ENCODE measurements around the gene ASTE1. TPM values are rescaled to one million over a fixed set of nuclear protein-coding genes. Genes with fewer than 3 reads are reported as not detected.

The ASTE1 gene, protein sequence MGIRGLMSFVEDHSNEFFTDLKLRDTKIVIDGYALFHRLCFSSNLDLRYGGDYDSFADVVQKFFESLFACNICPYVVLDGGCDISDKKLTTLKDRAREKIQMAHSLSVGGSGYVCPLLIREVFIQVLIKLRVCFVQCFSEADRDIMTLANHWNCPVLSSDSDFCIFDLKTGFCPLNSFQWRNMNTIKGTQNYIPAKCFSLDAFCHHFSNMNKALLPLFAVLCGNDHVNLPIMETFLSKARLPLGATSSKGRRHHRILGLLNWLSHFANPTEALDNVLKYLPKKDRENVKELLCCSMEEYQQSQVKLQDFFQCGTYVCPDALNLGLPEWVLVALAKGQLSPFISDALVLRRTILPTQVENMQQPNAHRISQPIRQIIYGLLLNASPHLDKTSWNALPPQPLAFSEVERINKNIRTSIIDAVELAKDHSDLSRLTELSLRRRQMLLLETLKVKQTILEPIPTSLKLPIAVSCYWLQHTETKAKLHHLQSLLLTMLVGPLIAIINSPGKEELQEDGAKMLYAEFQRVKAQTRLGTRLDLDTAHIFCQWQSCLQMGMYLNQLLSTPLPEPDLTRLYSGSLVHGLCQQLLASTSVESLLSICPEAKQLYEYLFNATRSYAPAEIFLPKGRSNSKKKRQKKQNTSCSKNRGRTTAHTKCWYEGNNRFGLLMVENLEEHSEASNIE
- 4.5 and 5.5 TPM in 2 replicates for total RNA-seq

DNA sequence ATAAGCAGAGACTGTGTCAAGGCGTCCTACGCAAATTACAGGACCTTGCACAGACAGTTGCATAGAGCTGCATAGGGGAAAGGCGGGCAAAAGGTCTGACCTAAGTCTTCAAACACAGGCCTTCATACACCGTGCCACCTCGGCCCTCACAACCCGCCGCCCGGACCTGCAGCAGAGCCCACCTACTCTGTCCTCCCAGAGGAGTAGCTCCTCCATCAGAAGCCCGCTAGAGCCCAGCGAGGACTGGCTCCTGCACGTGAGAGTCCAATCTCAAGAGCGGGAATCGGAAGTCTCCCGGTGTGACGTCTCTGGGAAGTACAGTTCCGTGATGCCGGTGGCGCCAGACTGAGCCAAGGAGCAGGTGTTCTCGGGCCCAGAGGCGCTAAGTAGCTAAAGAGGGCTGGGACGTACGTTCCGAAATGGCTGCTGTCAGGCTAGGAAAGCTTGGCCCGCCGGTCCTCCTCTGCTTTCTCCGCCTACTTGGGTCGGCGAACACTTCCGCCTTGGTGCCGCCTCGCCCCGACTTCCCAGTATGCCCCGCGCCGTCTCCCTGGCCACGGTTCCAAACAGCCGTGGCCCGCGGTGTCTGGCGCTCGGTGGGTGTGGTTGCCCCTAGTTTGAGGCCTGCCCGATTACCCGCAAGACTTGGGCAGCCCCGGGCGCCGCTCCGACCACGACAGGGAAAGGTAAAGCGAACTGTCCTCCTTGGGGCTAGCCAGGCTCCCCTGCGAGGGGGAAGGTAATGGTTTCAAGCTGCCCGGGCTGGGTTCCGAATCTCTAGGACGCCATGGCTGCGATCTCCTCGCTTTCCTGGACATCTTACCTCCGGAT, at the start of gene ASTE1, which contains the start of gene NEK11:
ASTE1 (minus strand) TSS at position 505 of the 831 bp plus-strand sequence. CDS start 1,519 bp downstream, outside the sequence.
NEK11 (plus strand) TSS at position 557 of the 831 bp plus-strand sequence. CDS start 2,832 bp downstream, outside the sequence.
- TF ChIP-seq, protein P1, sequence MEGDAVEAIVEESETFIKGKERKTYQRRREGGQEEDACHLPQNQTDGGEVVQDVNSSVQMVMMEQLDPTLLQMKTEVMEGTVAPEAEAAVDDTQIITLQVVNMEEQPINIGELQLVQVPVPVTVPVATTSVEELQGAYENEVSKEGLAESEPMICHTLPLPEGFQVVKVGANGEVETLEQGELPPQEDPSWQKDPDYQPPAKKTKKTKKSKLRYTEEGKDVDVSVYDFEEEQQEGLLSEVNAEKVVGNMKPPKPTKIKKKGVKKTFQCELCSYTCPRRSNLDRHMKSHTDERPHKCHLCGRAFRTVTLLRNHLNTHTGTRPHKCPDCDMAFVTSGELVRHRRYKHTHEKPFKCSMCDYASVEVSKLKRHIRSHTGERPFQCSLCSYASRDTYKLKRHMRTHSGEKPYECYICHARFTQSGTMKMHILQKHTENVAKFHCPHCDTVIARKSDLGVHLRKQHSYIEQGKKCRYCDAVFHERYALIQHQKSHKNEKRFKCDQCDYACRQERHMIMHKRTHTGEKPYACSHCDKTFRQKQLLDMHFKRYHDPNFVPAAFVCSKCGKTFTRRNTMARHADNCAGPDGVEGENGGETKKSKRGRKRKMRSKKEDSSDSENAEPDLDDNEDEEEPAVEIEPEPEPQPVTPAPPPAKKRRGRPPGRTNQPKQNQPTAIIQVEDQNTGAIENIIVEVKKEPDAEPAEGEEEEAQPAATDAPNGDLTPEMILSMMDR (IDR thresholded peaks at IDR 0.05; ENCODE audit: insufficient read depth, low read length, severe bottlenecking): no peak
- peak within 1 kb of the TSS; percentile 69 for H3K4me3 ChIP-seq (ENCODE audit: low read depth, low read length)
- no peaks in the 10 kb centered on the region for H3K36me3 ChIP-seq (ENCODE audit: control insufficient read depth, insufficient read depth, low read length)
- peak; percentile 75 for DNase-seq (ENCODE audit: low read depth)
- FAIRE-seq: no peak
- no peaks in the 10 kb centered on the region for H3K27me3 ChIP-seq (ENCODE audit: control insufficient read depth, insufficient read depth, low read length)

- Histone ChIP-seq H3K36me3 (ENCODE audit: control insufficient read depth, insufficient read depth, low read length) (no peaks in the 10 kb centered on the region), H3K4me3 (ENCODE audit: low read depth, low read length) (no peak overlapping the region), H3K27me3 (ENCODE audit: control insufficient read depth, insufficient read depth, low read length) (no peaks in the 10 kb centered on the region)
- TF ChIP-seq, protein P1 (IDR thresholded peaks at IDR 0.05; ENCODE audit: insufficient read depth, low read length, severe bottlenecking): no peak
- DNase-seq (ENCODE audit: low read depth) (no peak), FAIRE-seq (no peak)
These were observed 49.2 kb upstream of the ASTE1 start for GRCh38 chr3:131075632-131076328.

GRCh38 chr3:131072845-131073244, 46.2 kb upstream of the ASTE1 start:
- Histone ChIP-seq H3K4me3 (ENCODE audit: low read depth, low read length) (no peak overlapping the region), H3K27me3 (ENCODE audit: control insufficient read depth, insufficient read depth, low read length) (no peaks in the 10 kb centered on the region), H3K36me3 (ENCODE audit: control insufficient read depth, insufficient read depth, low read length) (no peaks in the 10 kb centered on the region)
- TF ChIP-seq, protein P1 (IDR thresholded peaks at IDR 0.05; ENCODE audit: insufficient read depth, low read length, severe bottlenecking): no peak
- DNase-seq (ENCODE audit: low read depth): no peak
- no peak for FAIRE-seq

DNA sequence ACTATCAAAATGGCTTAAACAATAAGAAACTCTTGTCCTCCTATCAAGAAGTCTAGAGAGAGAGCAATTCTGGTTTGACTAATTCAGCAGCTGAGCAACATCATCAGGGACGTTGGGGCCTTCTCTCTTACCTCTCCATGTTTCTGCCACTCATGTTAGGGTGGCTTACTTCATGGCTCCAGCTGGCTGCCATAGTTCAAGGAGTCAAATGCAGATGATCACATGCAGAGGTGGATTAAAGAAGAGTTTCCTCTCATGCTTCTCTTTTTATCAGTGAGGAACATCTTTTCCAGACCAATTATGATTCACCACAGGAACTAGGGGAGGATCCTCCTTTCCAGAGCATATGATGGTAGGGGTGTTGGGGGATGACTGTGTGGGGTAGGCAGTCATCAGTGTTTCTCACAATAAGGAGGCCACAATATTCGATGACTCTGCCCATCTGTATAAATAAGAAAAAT, 45.5 kb upstream of the ASTE1 start:
- Histone ChIP-seq H3K4me3 (ENCODE audit: low read depth, low read length) (no peak overlapping the region), H3K27me3 (ENCODE audit: control insufficient read depth, insufficient read depth, low read length) (no peaks in the 10 kb centered on the region), H3K36me3 (ENCODE audit: control insufficient read depth, insufficient read depth, low read length) (no peaks in the 10 kb centered on the region)
- DNase-seq (ENCODE audit: low read depth): no peak
- peak; percentile 32 for FAIRE-seq
- TF ChIP-seq, protein P1 (IDR thresholded peaks at IDR 0.05; ENCODE audit: insufficient read depth, low read length, severe bottlenecking): no peak

DNA sequence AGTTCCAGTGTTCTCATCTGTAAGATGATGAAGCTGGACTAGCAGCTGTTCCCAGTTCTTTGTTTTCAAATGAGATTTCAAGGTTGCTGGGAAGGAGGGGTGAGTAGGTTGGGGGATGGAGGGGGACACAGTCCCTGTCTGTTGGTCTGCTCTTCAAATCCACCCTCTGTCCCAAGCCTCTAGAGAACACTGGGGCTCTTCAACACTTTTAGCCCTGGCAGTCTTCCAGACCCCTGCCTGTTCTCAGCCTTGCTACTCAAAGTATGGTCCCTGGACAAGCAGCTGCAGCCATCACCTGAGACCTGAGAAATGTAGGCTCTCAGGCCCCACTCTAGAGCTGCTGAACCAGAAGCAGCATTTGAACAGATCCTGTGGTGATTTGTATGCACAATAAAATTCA, 41.4 kb upstream of the ASTE1 start:
- Histone ChIP-seq H3K4me3 (ENCODE audit: low read depth, low read length) (no peak overlapping the region), H3K27me3 (ENCODE audit: control insufficient read depth, insufficient read depth, low read length) (no peaks in the 10 kb centered on the region), H3K36me3 (ENCODE audit: control insufficient read depth, insufficient read depth, low read length) (no peaks in the 10 kb centered on the region)
- DNase-seq (ENCODE audit: low read depth): no peak
- FAIRE-seq: no peak
- TF ChIP-seq, protein P1 (IDR thresholded peaks at IDR 0.05; ENCODE audit: insufficient read depth, low read length, severe bottlenecking): no peak
